Astrocyte (in vitro differentiated cells and primary cell): ENCODE results near the gene SLC10A3. TPM values are rescaled to one million over a fixed set of nuclear protein-coding genes. Genes with fewer than 3 reads are reported as not detected.

Source experiments
- DNase-seq: peaks from one replicate; pipeline ENCODE4 v3.0.0-alpha.2; 2010; ENCODE audit warnings: low read depth
- FAIRE-seq: peaks from 2 replicates; lab custom pipeline; 2011; peaks lifted over from hg19 to GRCh38; lab: Jason Lieb, UNC
- H2AFZ ChIP-seq: 2 replicates; pipeline ENCODE4 v1.6.0; 2012; ENCODE audit warnings: low read depth, low read length, inconsistent platforms
- H3K27ac ChIP-seq: 2 replicates; pipeline ENCODE4 v1.5.1; 2011; ENCODE audit warnings: low read depth, low read length, inconsistent platforms
- H3K27me3 ChIP-seq: 2 replicates; pipeline ENCODE4 v1.6.0; 2011; ENCODE audit warnings: low read length, inconsistent platforms; ENCODE audit not compliant: insufficient read depth
- H3K36me3 ChIP-seq: 2 replicates; pipeline ENCODE4 v1.5.1; 2011; ENCODE audit warnings: low read length, inconsistent platforms; ENCODE audit not compliant: insufficient read depth
- H3K4me1 ChIP-seq: 2 replicates; pipeline ENCODE4 v1.5.1; 2011; ENCODE audit warnings: low read length, inconsistent platforms; ENCODE audit not compliant: insufficient read depth
- H3K4me2 ChIP-seq: 2 replicates; pipeline ENCODE4 v1.6.0; 2012; ENCODE audit warnings: low read length, inconsistent platforms
- H3K4me3 ChIP-seq: 2 replicates; pipeline ENCODE4 v1.5.1; 2011; ENCODE audit warnings: low read depth, mild to moderate bottlenecking, low read length, inconsistent platforms; ENCODE audit not compliant: insufficient read depth
- H3K79me2 ChIP-seq: 2 replicates; pipeline ENCODE4 v1.6.0; 2012; ENCODE audit warnings: mild to moderate bottlenecking, low read length, inconsistent platforms; ENCODE audit not compliant: insufficient read depth
- H3K9ac ChIP-seq: 2 replicates; pipeline ENCODE4 v1.6.0; 2012; ENCODE audit warnings: mild to moderate bottlenecking, low read length, inconsistent platforms
- H3K9me3 ChIP-seq: 2 replicates; pipeline ENCODE4 v1.5.1; 2012; ENCODE audit warnings: low read depth, mild to moderate bottlenecking, low read length, inconsistent platforms; ENCODE audit not compliant: insufficient read depth
- H4K20me1 ChIP-seq: 2 replicates; pipeline ENCODE4 v1.6.0; 2012; ENCODE audit warnings: low read length, inconsistent platforms; ENCODE audit not compliant: insufficient read depth
- H3K27ac Mint-ChIP-seq: one replicate; pipeline ENCODE4 v1.8.0; 2021; ENCODE audit warnings: mild to moderate bottlenecking, mixed read lengths; ENCODE audit not compliant: unreplicated experiment
- H3K27me3 Mint-ChIP-seq: one replicate; pipeline ENCODE4 v1.8.0; 2021; ENCODE audit warnings: low read depth, mixed read lengths; ENCODE audit not compliant: unreplicated experiment
- H3K36me3 Mint-ChIP-seq: one replicate; pipeline ENCODE4 v1.8.0; 2021; ENCODE audit warnings: low read depth, mixed read lengths; ENCODE audit not compliant: unreplicated experiment
- H3K4me1 Mint-ChIP-seq: one replicate; pipeline ENCODE4 v1.8.0; 2021; ENCODE audit warnings: low read depth, mixed read lengths; ENCODE audit not compliant: unreplicated experiment
- H3K4me3 Mint-ChIP-seq: one replicate; pipeline ENCODE4 v1.8.0; 2021; ENCODE audit warnings: mild to moderate bottlenecking, moderate library complexity, mixed read lengths; ENCODE audit not compliant: unreplicated experiment
- H3K9me3 Mint-ChIP-seq: one replicate; pipeline ENCODE4 v1.8.0; 2021; ENCODE audit warnings: mild to moderate bottlenecking, mixed read lengths; ENCODE audit not compliant: unreplicated experiment
- CTCF ChIP-seq: IDR thresholded peaks from 2 replicates; pipeline ENCODE4 v1.5.1; 2011; ENCODE audit warnings: low read depth, mild to moderate bottlenecking, inconsistent platforms, low read length, moderate library complexity; ENCODE audit not compliant: insufficient read depth
- EZH2 ChIP-seq: IDR thresholded peaks from 2 replicates; pipeline ENCODE4 v1.6.1; 2012; ENCODE audit warnings: mild to moderate bottlenecking, low read length, inconsistent platforms; ENCODE audit not compliant: insufficient read depth
- total RNA-seq: library from RNA; stranded (reverse); gene quantifications from 2 replicates; pipeline ENCODE4 v1.2.1, GENCODE V29; 2021

Gene SLC10A3
- total RNA-seq, 1 donor from 2014 or later = 24.4 TPM

DNA sequence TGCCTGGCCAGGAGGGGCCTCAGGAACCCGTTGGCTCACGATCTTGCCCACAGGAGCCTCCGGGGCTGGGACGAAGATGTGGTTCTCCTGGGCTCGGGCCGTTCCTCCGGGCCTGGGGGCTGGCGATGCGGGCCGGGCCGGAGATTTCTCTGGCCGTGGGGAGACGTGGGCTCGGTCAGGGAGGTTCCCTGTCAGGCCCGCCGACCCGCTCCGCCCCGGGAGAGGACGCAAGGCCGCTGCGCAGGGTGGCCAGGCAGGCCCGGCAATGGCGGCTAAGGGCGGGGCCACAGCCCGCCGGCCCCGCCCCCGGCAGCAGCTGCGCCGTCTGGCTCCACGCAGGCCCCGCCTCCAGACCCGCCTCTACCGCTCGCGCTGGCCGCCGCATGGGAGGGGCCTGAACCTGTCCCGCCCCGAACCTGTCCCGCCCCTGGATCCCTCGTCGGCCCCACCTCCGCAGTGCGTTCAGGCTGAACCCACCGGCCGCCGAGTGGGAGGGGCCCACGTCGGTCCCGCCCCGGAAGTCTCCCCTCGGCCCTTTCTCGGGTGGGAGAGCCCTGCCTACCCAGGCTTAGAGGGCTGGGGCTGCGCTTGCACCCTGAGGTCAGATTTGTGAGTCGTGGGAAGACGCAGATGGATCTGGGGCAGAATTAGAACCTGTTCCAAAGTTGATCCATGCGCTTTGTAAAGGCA lies 25.7 kb upstream of the SLC10A3 start, which contains the start of gene FAM3A:
Gene FAM3A (minus strand): TSS at position 267 of the 690 bp plus-strand sequence. CDS start 460 bp downstream, outside the sequence.
- H3K9me3 ChIP-seq = no peaks in the 10 kb centered on the region
- peak within 1 kb of the TSS; percentile 67 for H3K4me3 ChIP-seq
- H3K4me1 Mint-ChIP-seq = peaks cover 5% of the 10 kb centered on the region
- peak within 1 kb of the TSS; percentile 76 for H3K27ac ChIP-seq
- H2AFZ ChIP-seq = peak within 1 kb of the TSS; percentile 86
- no peaks in the 10 kb centered on the region for H3K36me3 ChIP-seq
- TF ChIP-seq CTCF (no peak), EZH2 (no peak)
- FAIRE-seq (peak; percentile 82), DNase-seq (peak; percentile 60)
- H3K9me3 Mint-ChIP-seq = no peaks in the 10 kb centered on the region
- H3K4me2 ChIP-seq = peak within 1 kb of the TSS; percentile 95
- H3K27me3 Mint-ChIP-seq = no peaks in the 10 kb centered on the region
- peak within 1 kb of the TSS; percentile 84 for H3K4me3 Mint-ChIP-seq
- peak within 1 kb of the TSS; percentile 87 for H3K9ac ChIP-seq
- H3K27ac Mint-ChIP-seq = peak within 1 kb of the TSS; percentile 87
- peaks cover 7% of the 10 kb centered on the region for H3K79me2 ChIP-seq
- H3K27me3 ChIP-seq = no peaks in the 10 kb centered on the region
- peaks cover 10% of the 10 kb centered on the region for H3K4me1 ChIP-seq
- H4K20me1 ChIP-seq = no peaks in the 10 kb centered on the region
- peaks cover 2% of the 10 kb centered on the region for H3K36me3 Mint-ChIP-seq

DNA sequence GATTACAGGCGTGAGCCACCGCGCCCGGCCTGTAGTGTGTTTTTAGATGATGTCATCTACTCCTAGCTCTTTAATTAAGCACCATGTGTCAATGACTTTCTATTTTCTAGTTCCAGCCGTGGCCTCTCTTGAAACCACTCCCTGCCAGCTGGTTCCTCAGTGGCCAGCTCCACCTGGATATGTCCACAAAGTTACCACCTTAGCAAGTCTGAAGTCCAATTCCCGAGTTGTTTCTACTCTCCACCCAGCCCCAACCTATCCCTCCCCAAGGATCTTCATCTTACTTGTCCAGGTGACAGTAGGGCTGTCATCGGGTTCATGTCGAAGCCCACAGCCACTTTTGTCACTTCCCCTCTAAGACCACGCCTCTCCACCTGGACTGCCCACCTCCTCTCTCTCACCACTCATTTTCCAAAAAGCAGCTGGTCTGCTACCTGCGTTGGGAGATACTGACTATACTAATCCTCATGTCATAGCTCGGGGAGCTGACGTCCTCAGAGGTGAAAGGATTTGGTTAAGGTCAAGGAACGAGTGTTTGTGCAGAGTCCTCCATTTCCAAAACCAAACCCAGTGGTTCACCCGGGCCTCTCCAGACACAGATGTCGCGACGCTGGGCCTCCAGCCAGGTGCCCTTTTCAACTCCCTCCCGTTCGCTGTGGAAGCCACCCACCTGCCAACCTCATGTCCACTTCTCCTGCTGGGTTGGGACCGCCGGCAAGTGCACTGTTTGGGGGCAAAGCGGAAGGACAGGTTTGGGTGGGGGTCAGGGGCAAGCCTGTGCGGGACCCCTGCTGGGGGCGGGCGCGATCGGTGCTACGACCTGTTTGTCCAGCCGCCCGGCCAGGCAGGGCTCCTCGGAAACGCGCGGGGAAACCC lies 24.9 kb upstream of the SLC10A3 start:
- Mint-ChIP-seq H3K27ac (peak overlapping the region; percentile 87), H3K4me1 (peaks cover 5% of the 10 kb centered on the region), H3K27me3 (no peaks in the 10 kb centered on the region), H3K9me3 (no peaks in the 10 kb centered on the region), H3K36me3 (peaks cover 2% of the 10 kb centered on the region), H3K4me3 (peak overlapping the region; percentile 84)
- Histone ChIP-seq H3K36me3 (no peaks in the 10 kb centered on the region), H2AFZ (peak overlapping the region; percentile 71), H3K4me1 (peaks cover 10% of the 10 kb centered on the region), H3K4me2 (peak overlapping the region; percentile 93), H3K79me2 (peaks cover 7% of the 10 kb centered on the region), H4K20me1 (no peaks in the 10 kb centered on the region), H3K27me3 (no peaks in the 10 kb centered on the region), H3K4me3 (peak overlapping the region; percentile 67), H3K9me3 (no peaks in the 10 kb centered on the region), H3K9ac (peak overlapping the region; percentile 87), H3K27ac (peak overlapping the region; percentile 76)
- FAIRE-seq = no peak
- no peak for DNase-seq
- TF ChIP-seq EZH2 (no peak), CTCF (no peak)
